LoVo (cell line): ENCODE data around the gene CMTM7.

Source experiments
- DNase-seq: peaks from one replicate; pipeline ENCODE4 v3.0.0-alpha.2; 2016; ENCODE audit warnings: low spot score

CMTM7 gene, protein sequence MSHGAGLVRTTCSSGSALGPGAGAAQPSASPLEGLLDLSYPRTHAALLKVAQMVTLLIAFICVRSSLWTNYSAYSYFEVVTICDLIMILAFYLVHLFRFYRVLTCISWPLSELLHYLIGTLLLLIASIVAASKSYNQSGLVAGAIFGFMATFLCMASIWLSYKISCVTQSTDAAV

DNA sequence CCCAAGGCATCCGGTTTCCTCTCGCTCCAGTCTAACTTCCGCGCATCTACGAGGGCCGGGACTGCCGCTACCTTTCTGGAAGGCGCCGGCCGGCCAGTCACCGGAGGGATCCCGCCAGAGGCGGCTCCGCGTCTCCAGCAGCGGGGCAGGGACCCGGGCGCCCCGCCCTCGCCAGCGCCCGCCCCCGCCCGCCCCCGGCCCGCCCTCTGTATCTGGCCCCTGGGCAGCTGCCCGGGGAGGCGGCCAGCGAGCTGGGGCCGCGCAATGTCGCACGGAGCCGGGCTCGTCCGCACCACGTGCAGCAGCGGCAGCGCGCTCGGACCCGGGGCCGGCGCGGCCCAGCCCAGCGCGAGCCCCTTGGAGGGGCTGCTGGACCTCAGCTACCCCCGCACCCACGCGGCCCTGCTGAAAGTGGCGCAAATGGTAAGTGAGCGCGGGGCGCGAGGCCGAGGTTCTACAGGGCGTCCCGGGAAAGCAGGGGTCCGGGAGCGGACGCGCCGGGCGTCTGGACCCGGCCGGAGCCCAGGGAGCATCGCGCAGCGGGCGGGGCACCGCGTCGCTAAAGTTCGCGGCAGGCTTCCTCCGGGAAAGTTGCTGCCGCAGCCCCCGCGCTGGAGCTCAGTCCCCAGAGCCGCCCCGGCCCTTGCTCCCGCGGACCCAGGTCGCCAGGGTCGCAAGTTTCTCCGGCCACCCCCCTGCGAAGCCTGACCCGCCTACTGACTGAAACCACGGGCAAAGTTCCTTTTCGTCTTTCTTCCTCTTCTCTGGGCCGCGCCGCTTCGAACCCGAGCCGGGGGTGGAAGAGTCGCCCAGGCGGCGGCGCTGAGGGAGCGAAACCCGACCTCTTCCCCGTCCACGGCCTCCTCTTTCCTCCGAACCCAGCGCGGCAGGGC, at the start of gene CMTM7:
TSS of gene CMTM7 (plus strand) at position 211 of the 893 bp plus-strand sequence. CDS start at position 265, 54 bp downstream.
- DNase-seq = peak; percentile 81

DNA sequence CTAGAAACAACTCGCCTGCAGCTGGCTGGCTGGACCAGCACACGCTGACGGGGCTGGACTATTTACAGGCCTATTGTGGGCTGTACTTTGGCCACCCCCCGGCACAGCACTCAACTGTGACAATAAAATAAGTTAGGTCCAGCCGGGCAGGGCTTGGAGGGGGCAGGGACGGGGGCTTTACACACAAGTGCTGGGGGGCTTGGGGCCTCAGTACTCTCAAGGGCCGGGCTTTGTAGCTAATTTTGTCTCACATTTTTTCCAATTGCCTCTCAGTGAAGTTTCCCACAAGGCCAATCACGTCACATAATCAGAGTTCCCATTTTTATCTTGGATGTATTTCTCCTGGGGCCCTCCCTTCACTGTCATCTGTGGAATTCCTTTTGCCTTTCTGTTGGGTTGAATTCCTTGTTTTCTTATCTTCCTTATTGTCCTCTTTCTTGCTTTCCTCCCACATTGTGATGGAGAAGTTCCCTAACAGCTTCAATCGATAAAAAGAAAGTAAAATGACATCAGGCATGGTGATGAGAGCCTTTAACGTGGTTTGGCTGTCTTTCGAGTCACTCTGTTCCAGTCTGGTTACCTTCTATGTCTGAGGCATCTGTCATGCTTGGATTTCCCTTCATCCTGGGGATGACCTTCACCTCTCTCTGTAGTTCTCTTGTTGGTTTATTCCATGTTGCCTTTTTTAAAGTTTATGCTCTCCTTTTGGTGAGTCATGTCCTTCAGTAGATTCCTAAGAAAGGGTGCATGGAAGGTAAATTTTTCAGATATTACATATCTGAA, 44.1 kb upstream of the CMTM7 start:
- no peak for DNase-seq

DNA sequence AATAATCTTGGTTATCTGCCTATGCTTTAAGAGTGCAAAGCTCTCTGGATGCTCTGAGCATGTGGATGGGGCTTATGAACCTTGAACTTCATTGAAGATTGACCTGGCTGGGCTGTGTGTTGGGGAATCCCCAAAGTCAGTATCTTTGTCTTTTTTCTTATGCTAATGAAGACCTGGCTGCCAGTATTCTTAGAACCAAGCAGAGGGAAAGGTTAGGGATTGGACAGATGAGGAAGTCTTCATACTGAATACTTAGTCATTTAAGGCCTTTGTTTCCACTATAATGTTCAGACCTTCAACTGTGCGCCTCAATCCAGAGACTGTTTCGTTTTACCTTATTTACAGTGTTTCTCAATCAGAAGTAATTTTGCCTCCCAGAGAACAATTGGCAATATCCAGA, 42.5 kb upstream of the CMTM7 start:
- DNase-seq = no peak

DNA sequence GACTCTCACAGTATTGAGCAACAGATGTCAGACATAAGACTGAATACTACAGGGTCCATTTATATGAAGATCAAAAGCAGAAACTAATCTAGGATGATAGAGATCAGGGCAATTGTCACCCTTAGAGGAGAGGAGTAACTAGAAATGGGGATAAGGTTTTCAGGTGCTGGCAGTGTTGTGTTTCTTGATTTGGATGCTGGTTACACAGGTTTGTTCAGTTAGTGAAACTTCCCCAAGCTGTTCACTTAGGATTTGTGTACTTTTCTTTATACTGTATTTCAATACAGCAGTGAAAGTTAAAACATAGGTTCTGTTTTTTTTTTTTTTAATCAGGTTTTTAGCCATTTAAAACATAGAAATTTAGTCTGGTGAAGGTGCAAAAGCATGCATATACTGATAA, 39.1 kb upstream of the CMTM7 start:
- DNase-seq = no peak

DNA sequence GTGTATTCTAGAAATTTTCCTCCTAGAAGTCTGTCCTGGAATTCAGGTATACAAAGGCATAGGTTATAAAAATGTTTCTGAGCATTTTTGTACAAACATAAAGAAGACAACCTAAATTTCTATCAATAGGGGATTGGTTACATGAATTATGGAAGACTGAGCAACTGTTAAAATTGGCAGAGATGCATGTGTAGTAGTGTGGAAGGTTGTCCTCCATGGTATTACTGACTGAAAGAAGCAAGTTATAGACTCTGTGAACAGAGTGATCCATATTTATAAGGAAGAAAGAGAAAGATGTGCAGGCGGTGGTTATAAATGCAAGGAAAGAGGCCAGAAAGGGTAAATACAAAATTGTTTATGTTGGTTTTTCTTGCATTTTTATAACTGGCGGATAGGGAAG, 38.3 kb upstream of the CMTM7 start:
- DNase-seq = no peak

DNA sequence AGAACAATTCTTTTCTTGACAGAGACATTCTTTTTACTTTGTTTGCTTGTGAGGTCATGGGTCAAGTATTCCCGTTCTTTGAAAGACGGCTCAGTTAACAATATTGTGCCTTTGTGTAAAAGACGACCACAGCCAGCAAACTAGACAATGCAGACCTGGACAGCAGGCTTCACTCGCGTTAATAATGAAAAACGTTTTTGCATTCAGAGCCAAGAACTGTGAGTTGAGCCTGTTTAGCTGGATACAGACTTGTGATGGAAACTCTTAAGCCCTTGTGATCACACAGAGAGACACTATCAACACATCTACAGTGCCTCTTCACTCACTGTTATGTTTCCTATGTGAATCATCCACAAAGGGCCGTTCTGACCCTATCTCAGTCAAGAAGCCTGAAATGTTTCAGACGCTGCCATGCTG, 37.3 kb upstream of the CMTM7 start:
- DNase-seq = no peak

DNA sequence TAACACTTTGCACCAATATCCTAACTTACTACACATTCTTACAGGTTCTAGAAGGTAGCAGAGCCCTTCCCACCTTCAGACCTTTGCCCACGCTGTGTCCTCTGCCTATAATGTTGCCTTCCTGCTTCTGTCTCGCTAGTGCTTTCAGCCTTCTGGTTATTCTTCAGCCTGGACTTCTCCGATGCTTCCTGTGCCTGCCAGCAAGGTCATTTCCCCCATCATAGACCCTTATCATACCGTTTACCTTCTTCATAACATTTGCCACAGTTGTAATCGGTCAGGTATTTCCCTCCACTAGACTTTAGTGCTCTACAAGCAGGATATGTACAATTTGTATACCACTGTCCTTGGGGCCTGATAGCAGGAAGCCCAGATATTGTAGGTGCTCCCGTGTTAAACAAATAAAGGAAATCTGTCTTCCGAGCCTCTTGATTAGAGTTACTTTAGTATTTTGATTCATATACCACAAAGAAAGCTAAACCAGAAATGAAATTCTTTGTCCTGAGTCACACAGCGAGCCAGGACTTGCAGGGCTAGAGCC, 35.8 kb upstream of the CMTM7 start:
- no peak for DNase-seq

DNA sequence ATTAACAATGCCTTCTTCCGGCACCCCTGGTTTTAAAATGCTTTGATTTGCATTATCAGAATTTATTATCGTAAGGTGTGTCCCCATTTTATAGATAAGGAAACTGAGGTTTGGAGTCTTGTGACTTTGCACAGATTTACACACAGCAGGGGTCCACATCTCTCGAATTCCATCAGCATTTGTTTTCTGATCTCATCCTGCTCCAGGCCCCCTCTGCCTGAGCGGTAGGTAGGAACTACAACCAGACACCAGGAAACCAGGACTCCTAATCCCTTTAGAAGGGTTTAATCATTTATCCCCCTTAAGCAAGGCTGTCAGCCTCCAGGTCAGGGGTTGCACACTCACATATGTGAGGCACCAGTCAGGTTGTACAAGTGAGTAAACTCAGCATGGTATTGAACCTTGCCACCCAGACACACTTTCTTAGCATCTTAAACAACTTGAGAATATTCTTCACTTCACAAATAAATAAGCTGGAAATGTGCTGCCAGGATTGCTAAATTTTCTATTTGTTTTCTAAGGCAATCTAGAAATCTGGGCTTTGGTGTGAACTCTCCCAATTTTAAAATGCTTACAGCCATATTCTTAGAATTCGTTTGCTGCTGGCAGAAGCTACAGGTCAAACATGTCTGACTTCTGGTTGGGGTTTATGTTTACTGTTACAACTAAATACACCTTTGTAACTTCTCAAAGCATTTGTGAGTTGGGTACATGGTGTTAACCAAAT, 31.7 kb upstream of the CMTM7 start:
- no peak for DNase-seq

DNA sequence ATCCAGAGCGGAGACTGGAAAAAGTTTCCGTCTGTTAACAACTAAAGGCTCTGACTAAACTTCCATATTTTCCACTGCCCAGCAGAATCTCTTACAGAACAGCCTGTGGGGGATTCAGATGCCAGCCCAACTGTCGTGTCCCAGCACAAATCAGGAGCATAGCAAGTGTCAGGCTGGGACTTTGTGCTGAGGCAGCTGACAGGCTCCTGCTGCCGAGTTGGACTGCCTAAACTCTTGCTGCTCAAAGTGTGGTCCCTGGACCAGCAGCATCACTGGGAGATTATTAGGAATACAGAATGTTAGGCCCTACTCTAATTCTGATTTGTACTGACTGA, 31.2 kb upstream of the CMTM7 start:
- DNase-seq = no peak

DNA sequence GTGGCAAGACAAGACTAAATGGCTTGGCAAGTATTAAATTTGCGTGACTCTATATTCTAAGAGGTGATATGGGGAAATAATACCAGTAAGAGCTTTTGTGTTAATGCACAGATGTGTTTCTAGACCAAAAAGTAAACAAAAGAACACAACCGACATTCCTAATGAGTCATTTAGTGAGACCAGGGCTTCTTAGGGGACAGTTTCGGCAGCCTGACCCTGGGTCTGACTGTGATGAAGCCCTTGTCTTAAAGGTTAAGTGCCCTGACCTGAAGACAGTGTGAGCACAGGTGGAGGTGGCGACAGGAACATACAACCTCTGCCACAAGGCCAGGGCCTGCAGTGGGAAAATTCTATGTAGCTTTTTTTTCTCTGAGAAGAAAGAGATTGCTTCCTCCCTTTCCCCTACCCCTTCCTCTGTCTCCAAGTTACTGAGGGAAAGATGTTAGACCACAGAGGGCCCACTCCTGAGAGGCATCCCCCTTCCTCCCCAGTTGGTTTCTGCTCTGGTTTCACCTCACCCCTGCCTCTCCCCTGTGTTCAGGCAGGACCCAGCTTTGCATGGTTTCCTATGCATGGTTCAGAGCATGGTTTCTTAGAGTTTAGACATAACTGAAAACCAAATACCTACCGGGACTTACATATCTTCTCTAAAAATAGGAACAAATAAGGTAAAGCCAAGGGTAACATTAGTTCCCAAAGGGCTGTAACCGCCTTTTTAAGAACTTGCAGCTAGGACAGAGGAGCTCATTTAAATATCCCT, 24.8 kb upstream of the CMTM7 start:
- DNase-seq = no peak

DNA sequence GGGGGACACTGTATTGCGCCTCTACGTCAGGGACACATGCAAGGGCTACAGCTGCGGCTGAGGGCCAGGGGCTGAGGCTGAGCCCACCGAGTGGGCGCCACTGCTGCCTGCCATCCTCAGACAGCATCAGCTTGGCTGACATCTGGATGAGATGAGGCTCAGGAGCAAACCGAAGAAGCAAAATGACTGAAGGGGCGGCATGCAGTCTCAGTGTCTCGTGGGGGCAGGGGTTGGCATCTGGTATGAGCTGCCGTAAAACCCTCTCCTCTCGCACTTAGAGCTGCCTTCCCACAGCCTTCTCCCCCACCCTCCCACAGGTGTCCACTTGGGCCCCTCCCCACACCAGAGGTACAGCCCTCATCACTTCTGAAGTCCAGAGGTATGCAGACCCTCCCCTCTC, 24.2 kb upstream of the CMTM7 start:
- no peak for DNase-seq

DNA sequence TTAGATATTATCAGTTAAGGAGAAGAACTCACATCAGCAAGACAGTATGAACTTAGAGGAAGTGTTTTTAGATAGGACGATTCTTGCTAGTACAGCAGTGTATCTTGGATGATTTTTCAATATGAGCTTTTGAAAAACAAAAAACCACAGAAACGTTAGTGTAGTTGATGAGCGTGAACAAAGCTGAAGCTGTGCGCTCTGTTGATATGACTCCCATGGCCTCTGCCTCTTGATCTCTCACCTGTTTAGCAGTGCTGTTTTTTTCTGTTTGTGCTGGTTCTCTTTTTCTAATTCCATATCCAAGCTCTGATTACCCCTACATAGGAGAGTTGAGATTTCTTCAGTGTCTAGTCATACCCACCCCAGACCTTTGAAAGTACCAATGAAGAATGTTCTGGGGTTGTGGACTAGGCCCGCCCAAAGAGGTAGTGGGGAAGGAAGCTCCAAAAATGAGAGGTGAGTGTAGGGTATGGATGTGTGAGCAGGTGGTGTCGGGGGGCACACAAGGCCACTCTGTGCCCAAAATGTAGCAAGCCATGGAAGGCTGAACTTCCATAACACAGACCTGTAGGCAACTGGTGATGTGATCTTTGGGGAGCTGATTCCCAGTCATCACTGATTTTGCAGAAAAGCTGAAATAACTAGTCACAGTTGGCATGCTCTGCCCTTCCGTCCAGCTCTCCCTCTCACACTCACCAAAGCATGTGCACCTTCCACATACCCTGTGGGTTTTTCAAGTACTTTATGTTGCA, 20.0 kb upstream of the CMTM7 start:
- no peak for DNase-seq

DNA sequence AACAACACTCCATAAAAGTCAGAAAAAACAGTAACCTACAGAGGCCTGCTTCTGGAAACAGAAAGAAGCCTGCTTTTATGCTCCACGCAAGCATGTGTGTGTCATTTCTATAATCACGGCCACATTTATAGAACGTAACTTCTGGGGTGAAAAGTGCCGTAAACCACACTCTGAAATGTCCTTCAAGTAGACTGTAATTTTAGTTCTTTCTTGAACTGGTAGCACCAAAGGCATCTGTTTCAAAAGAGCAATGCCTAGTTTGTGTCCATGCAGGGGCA, 19.5 kb upstream of the CMTM7 start:
- no peak for DNase-seq

DNA sequence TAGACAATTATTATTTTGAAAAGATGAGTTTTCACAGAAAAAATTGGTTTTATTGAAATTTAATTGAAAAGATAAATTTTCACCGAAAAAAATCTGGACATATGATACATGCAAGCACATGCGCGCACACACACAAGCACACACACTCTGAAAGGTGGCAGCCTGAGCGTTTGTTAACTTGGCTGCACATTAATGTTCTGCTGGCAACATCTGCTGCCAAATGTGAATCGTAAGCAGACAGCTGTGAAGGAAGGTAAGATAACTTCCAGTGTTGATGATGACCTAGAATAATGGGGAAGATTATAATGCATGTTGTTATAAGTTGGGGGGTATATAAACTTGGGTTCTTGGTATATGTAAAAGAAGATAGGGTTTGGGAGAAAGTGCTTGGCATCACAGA, 18.4 kb upstream of the CMTM7 start:
- no peak for DNase-seq

DNA sequence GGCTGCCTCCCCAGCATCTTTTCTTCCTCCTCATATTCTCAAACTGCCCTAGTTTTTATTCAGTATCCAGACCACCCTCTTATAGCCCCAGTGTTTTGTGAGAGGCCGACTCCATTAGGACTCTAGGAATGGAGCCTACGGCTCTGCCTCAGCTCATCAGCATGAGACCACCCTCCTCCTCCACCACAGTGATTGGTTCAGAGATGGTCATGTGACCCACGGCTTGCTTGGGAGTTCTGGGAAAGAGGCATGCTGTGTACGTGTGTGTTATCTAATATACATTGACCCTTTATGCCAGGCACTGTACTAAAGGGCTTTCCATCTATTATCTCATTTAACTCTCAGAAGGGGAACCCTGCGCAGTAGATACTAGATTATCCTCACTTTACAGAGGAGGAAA, 17.8 kb upstream of the CMTM7 start:
- DNase-seq = no peak

DNA sequence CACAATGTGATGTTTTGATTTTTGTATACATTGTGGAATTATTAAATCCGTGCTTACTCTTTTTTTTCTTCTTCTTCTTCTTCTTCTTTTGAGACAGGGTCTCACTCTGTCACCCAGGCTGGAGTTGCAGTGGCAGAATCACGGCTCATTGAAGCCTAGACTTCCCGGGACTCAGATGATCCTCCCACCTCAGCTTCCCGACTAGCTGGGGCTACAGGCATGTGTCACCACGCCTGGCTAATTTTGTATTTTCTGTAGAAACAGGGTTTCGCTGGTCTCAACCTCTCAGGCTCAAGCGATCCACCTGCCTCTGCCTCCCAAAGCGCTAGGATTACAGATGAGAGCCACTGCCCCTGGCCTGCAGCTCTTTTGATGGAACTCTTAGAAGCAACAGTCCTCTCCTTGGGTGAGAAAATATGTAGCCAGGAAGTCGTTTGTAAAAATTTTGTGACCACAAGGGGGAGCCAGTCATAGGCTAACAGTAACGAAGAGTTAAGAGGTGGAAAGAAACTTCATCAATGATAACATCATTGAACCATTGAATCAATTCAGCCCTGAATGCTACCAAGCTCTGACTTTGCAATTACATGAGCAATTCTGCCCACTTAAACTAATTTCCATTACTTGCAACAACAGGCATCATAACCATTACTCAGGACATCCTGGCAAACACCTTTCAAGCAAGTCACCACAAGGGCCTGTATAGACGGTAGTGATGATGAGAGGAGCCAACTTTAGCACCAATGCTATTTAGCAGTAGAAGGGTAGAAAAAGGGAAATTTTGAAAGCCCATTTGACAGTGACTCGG, 16.7 kb upstream of the CMTM7 start:
- peak; percentile 67 for DNase-seq

DNA sequence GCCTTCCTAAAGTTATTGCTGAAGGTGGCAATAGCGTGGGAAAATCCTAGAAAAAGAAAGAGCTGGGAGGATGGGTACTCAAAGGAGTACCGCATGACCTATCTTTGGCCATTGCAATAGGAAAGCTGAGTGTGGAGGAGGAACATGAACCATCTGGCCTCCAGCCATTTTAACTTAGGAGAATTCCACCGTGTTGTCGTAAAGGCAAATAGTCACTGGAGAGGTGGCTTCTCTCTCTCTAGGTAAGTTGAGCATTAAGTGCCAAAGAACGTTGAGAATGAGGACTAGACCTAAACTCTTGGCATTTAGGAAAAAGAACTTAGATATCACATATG, 16.1 kb upstream of the CMTM7 start:
- DNase-seq = no peak

DNA sequence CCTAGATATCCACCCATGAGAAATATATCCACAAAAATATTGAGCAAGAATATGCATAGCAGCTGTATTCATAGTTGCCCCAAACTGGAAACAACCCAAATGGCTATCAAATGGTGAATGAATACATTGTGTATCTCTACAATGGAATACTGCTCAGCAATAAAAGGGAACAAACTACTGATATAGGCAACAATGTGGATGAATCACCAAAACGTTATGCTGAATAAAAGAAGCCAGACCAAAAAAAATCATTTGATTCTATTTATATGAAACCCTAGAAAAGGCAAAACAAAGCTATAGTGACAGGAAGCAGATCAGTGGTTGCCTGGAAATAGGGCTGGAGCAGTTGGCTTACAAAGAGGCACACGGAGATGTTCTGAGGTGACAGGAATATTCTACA, 15.5 kb upstream of the CMTM7 start:
- no peak for DNase-seq

DNA sequence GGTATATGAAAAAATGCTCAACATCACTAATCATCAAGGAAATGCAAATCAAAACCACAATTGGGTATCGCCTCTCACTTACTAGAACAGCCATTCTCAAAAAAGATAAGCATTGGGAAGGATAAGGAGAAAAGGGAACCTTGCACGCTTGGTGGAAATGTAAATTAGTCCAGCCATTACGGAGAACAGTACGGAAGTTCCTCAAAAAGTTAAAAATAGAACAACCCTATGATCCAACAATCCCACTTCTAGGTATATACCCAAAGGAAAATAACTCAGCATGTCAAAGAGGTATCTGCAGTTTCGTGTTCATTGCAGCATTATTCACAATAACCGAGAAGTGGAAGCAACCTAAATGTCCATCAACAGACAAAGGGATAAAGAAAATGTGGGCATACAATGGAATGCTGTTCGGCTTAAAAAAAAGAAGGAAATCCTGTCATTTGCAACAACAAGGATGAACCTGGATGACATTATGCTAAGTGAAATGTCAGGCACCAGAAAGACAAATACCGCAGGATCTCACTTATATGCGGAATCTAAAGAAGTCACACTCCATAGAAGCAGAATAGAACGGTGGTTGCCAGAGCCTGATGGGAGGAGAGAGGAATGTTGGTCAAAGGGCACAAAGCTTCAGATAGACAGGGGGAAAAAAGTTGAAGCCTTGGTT, 11.7 kb upstream of the CMTM7 start:
- no peak for DNase-seq

DNA sequence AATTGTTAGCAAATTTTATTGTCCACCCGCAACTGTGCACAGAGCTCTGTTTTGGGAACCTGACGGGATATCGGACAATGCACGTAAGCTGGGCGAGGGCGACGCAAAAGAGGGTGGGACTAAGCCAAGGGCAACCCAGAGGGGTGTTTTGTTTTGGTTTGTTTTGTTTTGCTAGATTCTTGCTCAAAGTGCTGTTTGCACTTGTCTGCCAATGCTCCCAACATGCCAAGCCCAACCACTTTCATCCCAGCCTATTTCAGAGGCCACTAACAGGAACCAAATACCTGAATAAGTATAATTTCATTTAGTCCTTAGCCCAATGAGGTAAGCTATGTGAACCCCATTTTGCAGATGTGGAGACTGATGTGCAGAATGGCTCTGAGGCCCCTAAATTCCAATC, 9.7 kb upstream of the CMTM7 start:
- DNase-seq = no peak
